GM12878 (cell line): ENCODE measurements around the gene OR2V1. TPM values are rescaled to one million over a fixed set of nuclear protein-coding genes. Genes with fewer than 3 reads are reported as not detected.

Experiments used
- ATAC-seq: fragments of 200-7000 bp; cut with Tn5 transposase; 3 replicates; pipeline ENCODE4 v1.9.1; 2020; ENCODE audit warnings: mild to moderate bottlenecking, moderate library complexity
- BruUV-seq: library from RNA; stranded (reverse); fragments of 400-500 nt; replicated peaks from 2 replicates; lab custom pipeline; 2021; lab: Mats Ljungman, UMichigan
- CTCF ChIA-PET: fragments of 300-600 bp; sonication (Branson Sonifier 250); formaldehyde crosslinking; extraction: SDS; loops from one replicate; lab custom pipeline; 2021; ENCODE audit warnings: inconsistent platforms; lab: Yijun Ruan, JAX
- POLR2A ChIA-PET: fragments of 350-600 bp; formaldehyde crosslinking; extraction: SDS; loops from one replicate; lab custom pipeline; 2021; ENCODE audit warnings: inconsistent platforms; lab: Charles Lee
- RAD21 ChIA-PET: fragments of 300-600 bp; sonication (Branson Sonifier 250); formaldehyde crosslinking; loops from one replicate; lab custom pipeline; 2023; ENCODE audit warnings: antibody characterized with exemption; ENCODE audit not compliant: unreplicated experiment; lab: Charles Lee
- SMC1A ChIA-PET: fragments of 300-600 bp; sonication (Branson Sonifier 250); formaldehyde crosslinking; loops from one replicate; lab custom pipeline; 2023; ENCODE audit not compliant: unreplicated experiment, uncharacterized antibody; lab: Charles Lee
- DNase-seq: peaks from one replicate; pipeline ENCODE4 v3.0.0-alpha.2; 2011; ENCODE audit warnings: low read depth, low spot score
- FAIRE-seq: peaks from 3 replicates; lab custom pipeline; 2011; peaks lifted over from hg19 to GRCh38; lab: Jason Lieb, UNC
- H2AFZ ChIP-seq: 2 replicates; pipeline ENCODE4 v1.6.0; 2011; ENCODE audit warnings: low read depth, low read length, control low read depth; ENCODE audit not compliant: control insufficient read depth
- H3K27ac ChIP-seq: 2 replicates; pipeline ENCODE4 v1.5.1; 2011; ENCODE audit warnings: control low read depth; ENCODE audit not compliant: control insufficient read depth, insufficient read depth
- H3K27me3 ChIP-seq, 2 experiments: replicated peaks in 1 of 2; 2 replicates each; pipeline versions ENCODE4 v1.6.0 to v1.6.1; 2011; ENCODE audit warnings: low read length in 1 of 2; ENCODE audit not compliant: control insufficient read depth in 2 of 2, insufficient read depth in 2 of 2
- H3K36me3 ChIP-seq, 2 experiments: 2 replicates each; pipeline ENCODE4 v1.5.1; 2011; ENCODE audit warnings: low read length in 1 of 2; ENCODE audit not compliant: control insufficient read depth in 2 of 2, insufficient read depth in 2 of 2
- H3K4me1 ChIP-seq: 2 replicates; pipeline ENCODE4 v1.6.1; 2011; ENCODE audit warnings: mild to moderate bottlenecking, low read length, moderate library complexity, mixed read lengths; ENCODE audit not compliant: control insufficient read depth, insufficient read depth
- H3K4me2 ChIP-seq: 2 replicates; pipeline ENCODE4 v1.6.0; 2011; ENCODE audit warnings: control low read depth; ENCODE audit not compliant: control insufficient read depth, insufficient read depth
- H3K4me3 ChIP-seq: fragments of 200-600 bp; sonication (generic); 2 replicates; pipeline ENCODE4 v1.5.1; 2016
- H3K79me2 ChIP-seq: 2 replicates; pipeline ENCODE4 v1.6.0; 2011; ENCODE audit warnings: low read length; ENCODE audit not compliant: control insufficient read depth, insufficient read depth
- H3K9ac ChIP-seq: 2 replicates; pipeline ENCODE4 v1.8.0; 2011; ENCODE audit warnings: low read length, control low read depth, mixed read lengths; ENCODE audit not compliant: control insufficient read depth, insufficient read depth
- H3K9me3 ChIP-seq: replicated peaks from 3 replicates; pipeline ENCODE4 v1.5.1; 2011; ENCODE audit warnings: mild to moderate bottlenecking, low read length; ENCODE audit not compliant: control insufficient read depth, insufficient read depth
- H4K20me1 ChIP-seq: 2 replicates; pipeline ENCODE4 v1.6.0; 2011; ENCODE audit not compliant: control insufficient read depth, insufficient read depth
- FOXM1 ChIP-seq: IDR thresholded peaks from 2 replicates; pipeline ENCODE4 v1.6.1; 2012; ENCODE audit warnings: low read depth, mild to moderate bottlenecking, inconsistent platforms, low read length, moderate library complexity
- MYB ChIP-seq: fragments of 150-350 bp; IDR thresholded peaks from 2 replicates; pipeline ENCODE4 v1.6.1; 2014; ENCODE audit warnings: mild to moderate bottlenecking, low read depth, low read length, borderline replicate concordance
- NBN ChIP-seq: fragments of 450-650 bp; IDR thresholded peaks from 2 replicates; pipeline ENCODE4 v1.6.1; 2016
- RAD21 ChIP-seq: IDR thresholded peaks from 2 replicates; pipeline ENCODE4 v1.6.1; 2011; ENCODE audit warnings: mild to moderate bottlenecking, low read depth, low read length, moderate library complexity; ENCODE audit not compliant: insufficient read depth
- SMAD1 ChIP-seq: fragments of 450-650 bp; IDR thresholded peaks from 2 replicates; pipeline ENCODE4 v1.6.1; 2018; ENCODE audit warnings: mild to moderate bottlenecking, low read depth; ENCODE audit not compliant: partially characterized antibody
- SMC3 ChIP-seq: IDR thresholded peaks from 2 replicates; pipeline ENCODE4 v1.6.1; 2011; ENCODE audit warnings: low read length, improper control_type of control experiment, borderline replicate concordance
- SRF ChIP-seq, 2 experiments: IDR thresholded peaks; 2 replicates each; pipeline ENCODE4 v1.6.1; 2011; ENCODE audit warnings: low read depth in 2 of 2, low read length in 2 of 2, mild to moderate bottlenecking in 1 of 2, moderate library complexity in 1 of 2
- WGBS: methylation state at CpG from one replicate; pipeline ENCODE4 v1.1.6; 2016; ENCODE audit warnings: low lambda C conversion rate; ENCODE audit not compliant: insufficient replicate concordance, insufficient coverage; ENCODE audit errors: missing lambda C conversion rate; 5-methylcytosine and 5-hydroxymethylcytosine counted together
- in situ Hi-C: fragments of 300-500 bp; cut with MboI; formaldehyde crosslinking; loops from 9 replicates; pipeline ENCODE4 v1.14.3; 2018; ENCODE audit warnings: mixed read lengths
- intact Hi-C: fragments of 100-400 bp; cut with micrococcal nuclease; formaldehyde crosslinking; loops from one replicate; pipeline ENCODE4 v1.14.2; 2022; ENCODE audit not compliant: unreplicated experiment
- polyA plus RNA-seq, 11 experiments: library from polyadenylated mRNA; depleted of rRNA in 4 of 11; unstranded in 6 of 11; stranded (reverse) in 5 of 11; fragments of >200 nt; fragmentation: Nextera tagmentation in 4 of 11; fragmentation: Illumina TruSeq in 1 of 11; extraction: Ambion mirVana in 4 of 11; extraction: Trizol in 1 of 11; gene quantifications; 1 replicate in 1 of 11; 2 replicates in 10 of 11; pipeline versions ENCODE4 v1.2.1 to v1.2.3, GENCODE V29; 2011 to 2016; ENCODE audit warnings: inconsistent platforms in 2 of 11, missing spikeins in 2 of 11, low read depth in 1 of 11
- total RNA-seq, 4 experiments: library from RNA; depleted of rRNA in 3 of 4; stranded (reverse); fragments of >200 nt in 3 of 4; fragmentation: Illumina TruSeq in 1 of 4; extraction: Trizol in 1 of 4; gene quantifications; 2 replicates each; pipeline versions ENCODE4 v1.2.1 to v1.2.3, GENCODE V29; 2013 to 2021
- TF ChIP-seq, protein P1 (sequence below): fragments of 450-650 bp; IDR thresholded peaks from 2 replicates; pipeline ENCODE4 v1.6.1; 2016; ENCODE audit warnings: mild to moderate bottlenecking
- TF ChIP-seq, protein P2 (sequence below), 3 experiments: IDR thresholded peaks in 2 of 3; conservative IDR thresholded peaks in 1 of 3; 2 replicates each; pipeline ENCODE4 v1.5.1; 2011; ENCODE audit warnings: low read depth in 3 of 3, low read length in 3 of 3, mild to moderate bottlenecking in 3 of 3, control low read depth in 2 of 3, moderate library complexity in 2 of 3, inconsistent platforms in 1 of 3, mixed read lengths in 1 of 3; ENCODE audit not compliant: control insufficient read depth in 2 of 3, insufficient read depth in 1 of 3; ENCODE audit errors: extremely low read depth in 1 of 3

The OR2V1 gene
- total and polyA plus RNA-seq, 10 of the 15 experiments (the other 5 are each of a cell fraction or from before 2014, with no cell fraction given) = 0.20 to 4.4 TPM; not detected in 8

- no peak overlapping the region for H3K9ac ChIP-seq
- no peak for ATAC-seq
- no peak for TF ChIP-seq NBN
- TF ChIP-seq, all 136 proteins: peak for 0
- in situ Hi-C loops = no loop called here
- intact Hi-C loops = no loop called here
- ChIA-PET CTCF (no interaction called here), SMC1A (interaction anchor here (1.3 kb wide), 1 partner anchor 23 kb away, joined by 4 read pairs; no protein-coding TSS in a partner anchor), RAD21 (no interaction called here), POLR2A (no interaction called here)
- Histone ChIP-seq H3K4me1 (no peaks in the 10 kb centered on the region), H4K20me1 (no peaks in the 10 kb centered on the region), H3K4me3 (no peak overlapping the region), H3K36me3 (no peaks in the 10 kb centered on the region), H3K27ac (no peak overlapping the region), H3K9me3 (no peaks in the 10 kb centered on the region), H3K4me2 (no peak overlapping the region), H3K79me2 (no peaks in the 10 kb centered on the region), H2AFZ (no peak overlapping the region), H3K27me3 (no peaks in the 10 kb centered on the region; a peak in 1 of 4 replicates)
- no peak for FAIRE-seq
- no TSS peak for BruUV-seq
- DNase-seq = no peak
- 36% methylated on average over 7 of the region's 7 CpGs for WGBS
Measured at GRCh38 chr5:181092428-181092827, 38.5 kb downstream of the OR2V1 start.

GRCh38 chr5:181088289-181088688 lies 42.7 kb downstream of the OR2V1 start:
- no peak for DNase-seq
- in situ Hi-C loops = no loop called here
- no peak for FAIRE-seq

More at GRCh38 chr5:181088289-181088688, 42.7 kb downstream of the OR2V1 start:
- WGBS = 39% methylated on average over 10 of the region's 10 CpGs
- no peaks in the 10 kb centered on the region for H4K20me1 ChIP-seq
- peaks cover 0 to 4% of the 10 kb centered on the region in 2 experiments; a peak in 2 of 4 replicates for H3K27me3 ChIP-seq
- no peaks in the 10 kb centered on the region for H3K4me1 ChIP-seq
- no peak overlapping the region for H2AFZ ChIP-seq
- CTCF ChIA-PET = interaction anchor here (0.7 to 1.1 kb wide), 2 partner anchors 223 to 263 kb away, joined by 3 to 4 read pairs; no protein-coding TSS in a partner anchor
- H3K27ac ChIP-seq = no peak overlapping the region
- H3K79me2 ChIP-seq = no peaks in the 10 kb centered on the region
- intact Hi-C loops = loop anchor here (10.0 kb wide), 1 partner anchor 223 kb away; the partner anchor contains the start of gene ZFP62
- no peaks in the 10 kb centered on the region for H3K36me3 ChIP-seq
- no peak overlapping the region for H3K4me3 ChIP-seq
- no TSS peak for BruUV-seq
- H3K9me3 ChIP-seq = no peaks in the 10 kb centered on the region
- no peak overlapping the region for H3K4me2 ChIP-seq
- TF ChIP-seq SRF (IDR thresholded peaks at IDR 0.05; ENCODE audit: low read depth in 2 of 2, low read length in 2 of 2) = no peak
- peak; percentile 24; the same call in 1 of the 2 replicates for TF ChIP-seq SMC3
- no peak for TF ChIP-seq FOXM1
- TF ChIP-seq SMAD1 = no peak
- TF ChIP-seq, protein P1, sequence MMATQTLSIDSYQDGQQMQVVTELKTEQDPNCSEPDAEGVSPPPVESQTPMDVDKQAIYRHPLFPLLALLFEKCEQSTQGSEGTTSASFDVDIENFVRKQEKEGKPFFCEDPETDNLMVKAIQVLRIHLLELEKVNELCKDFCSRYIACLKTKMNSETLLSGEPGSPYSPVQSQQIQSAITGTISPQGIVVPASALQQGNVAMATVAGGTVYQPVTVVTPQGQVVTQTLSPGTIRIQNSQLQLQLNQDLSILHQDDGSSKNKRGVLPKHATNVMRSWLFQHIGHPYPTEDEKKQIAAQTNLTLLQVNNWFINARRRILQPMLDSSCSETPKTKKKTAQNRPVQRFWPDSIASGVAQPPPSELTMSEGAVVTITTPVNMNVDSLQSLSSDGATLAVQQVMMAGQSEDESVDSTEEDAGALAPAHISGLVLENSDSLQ = no peak
- TF ChIP-seq RAD21 = 0 out of 2 replicates have a peak, but pooled peaks have one; percentile 25
- TF ChIP-seq, protein P2, sequence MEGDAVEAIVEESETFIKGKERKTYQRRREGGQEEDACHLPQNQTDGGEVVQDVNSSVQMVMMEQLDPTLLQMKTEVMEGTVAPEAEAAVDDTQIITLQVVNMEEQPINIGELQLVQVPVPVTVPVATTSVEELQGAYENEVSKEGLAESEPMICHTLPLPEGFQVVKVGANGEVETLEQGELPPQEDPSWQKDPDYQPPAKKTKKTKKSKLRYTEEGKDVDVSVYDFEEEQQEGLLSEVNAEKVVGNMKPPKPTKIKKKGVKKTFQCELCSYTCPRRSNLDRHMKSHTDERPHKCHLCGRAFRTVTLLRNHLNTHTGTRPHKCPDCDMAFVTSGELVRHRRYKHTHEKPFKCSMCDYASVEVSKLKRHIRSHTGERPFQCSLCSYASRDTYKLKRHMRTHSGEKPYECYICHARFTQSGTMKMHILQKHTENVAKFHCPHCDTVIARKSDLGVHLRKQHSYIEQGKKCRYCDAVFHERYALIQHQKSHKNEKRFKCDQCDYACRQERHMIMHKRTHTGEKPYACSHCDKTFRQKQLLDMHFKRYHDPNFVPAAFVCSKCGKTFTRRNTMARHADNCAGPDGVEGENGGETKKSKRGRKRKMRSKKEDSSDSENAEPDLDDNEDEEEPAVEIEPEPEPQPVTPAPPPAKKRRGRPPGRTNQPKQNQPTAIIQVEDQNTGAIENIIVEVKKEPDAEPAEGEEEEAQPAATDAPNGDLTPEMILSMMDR (IDR thresholded peaks at IDR 0.05 in 2 of 3, conservative IDR thresholded peaks at IDR 0.05 in 1 of 3; ENCODE audit: control insufficient read depth in 2 of 3, extremely low read depth in 1 of 3, insufficient read depth in 1 of 3, low read depth in 3 of 3, low read length in 3 of 3) = peak; percentile 20 to 45 (median 35); a peak in 5 of 6 replicates
- TF ChIP-seq MYB = no peak
- peak; percentile 51; the same call in 2 of the 3 replicates for ATAC-seq
- POLR2A ChIA-PET = no interaction called here
- SMC1A ChIA-PET = interaction anchor here (1.7 kb wide), 1 partner anchor 12 kb away, joined by 5 read pairs; no protein-coding TSS in a partner anchor
- RAD21 ChIA-PET = no interaction called here
- no peak overlapping the region for H3K9ac ChIP-seq
